Measurements from ENCODE around the gene IRF9. TPM values are rescaled to one million over a fixed set of nuclear protein-coding genes. Genes with fewer than 3 reads are reported as not detected.

IRF9 gene
- total and polyA plus RNA-seq, 2 experiments from 2014 or later = 8.2 to 8.4 TPM

- TF ChIP-seq ETS1 (IDR thresholded peaks at IDR 0.05) (no peak), ZNF331 (CRISPR knock-in tag; IDR thresholded peaks at IDR 0.05; ENCODE audit: low read depth) (no peak), STAT1 (IDR thresholded peaks at IDR 0.05; ENCODE audit: unreplicated experiment) (no peak), CTCF (conservative IDR thresholded peaks at IDR 0.05; ENCODE audit: low read depth in 2 of 2) (no peak), JUNB (IDR thresholded peaks at IDR 0.05; ENCODE audit: unreplicated experiment) (no peak), NANOG (IDR thresholded peaks at IDR 0.05; ENCODE audit: borderline replicate concordance) (no peak), EZH2phosphoT487 (IDR thresholded peaks at IDR 0.05; ENCODE audit: unreplicated experiment) (no peak)
Observed at GRCh38 chr14:24213866-24214662, 53.0 kb downstream of the IRF9 start (continued).

- Mint-ChIP-seq H3K27me3 (ENCODE audit: insufficient read depth, low read depth, poor library complexity) (peaks cover 19% of the 10 kb centered on the region), H3K27ac (peak within 1 kb of the TSS; percentile 92), H3K4me3 (peak within 1 kb of the TSS; percentile 93), H3K36me3 (ENCODE audit: low read depth) (peaks cover 34% of the 10 kb centered on the region), H3K4me1 (peaks cover 19% of the 10 kb centered on the region), H3K9me3 (peaks cover 3% of the 10 kb centered on the region; the same call in 2 of the 3 replicates)
- H3K79me2 ChIP-seq (replicated peaks; ENCODE audit: insufficient read depth) = peaks cover 16% of the 10 kb centered on the region
- no peaks in the 10 kb centered on the region for H3K9me2 ChIP-seq (ENCODE audit: insufficient read depth)
- peak; percentile 77 for ATAC-seq
- no peaks in the 10 kb centered on the region for H3K27me3 ChIP-seq (ENCODE audit: insufficient read depth)
- peak within 1 kb of the TSS; percentile 98 for H3K4me2 ChIP-seq
- H3F3A ChIP-seq (replicated peaks; ENCODE audit: low read depth) = peaks cover 29% of the 10 kb centered on the region
- H3K4me1 ChIP-seq (ENCODE audit: insufficient read depth) = peaks cover 16% of the 10 kb centered on the region
- H3K27ac ChIP-seq (ENCODE audit: low read depth) = peak within 1 kb of the TSS; percentile 95
- H3K4me3 ChIP-seq = peak within 1 kb of the TSS; percentile 93
- peaks cover 11% of the 10 kb centered on the region for H4K20me1 ChIP-seq (replicated peaks; ENCODE audit: insufficient read depth)
- H3K36me3 ChIP-seq (ENCODE audit: insufficient read depth) = no peaks in the 10 kb centered on the region
- DNase-seq (ENCODE audit: low spot score) = peak; percentile 94
- peak within 1 kb of the TSS; percentile 89 for H2AFZ ChIP-seq
- TF ChIP-seq STAT1 (IDR thresholded peaks at IDR 0.05; ENCODE audit: unreplicated experiment) (no peak), REST (IDR thresholded peaks at IDR 0.05; ENCODE audit: unreplicated experiment) (no peak), ZNF462 (CRISPR knock-in tag; IDR thresholded peaks at IDR 0.05) (no peak), POLR2AphosphoS5 (IDR thresholded peaks at IDR 0.05; ENCODE audit: low read depth) (peak; percentile 84)
Observed at GRCh38 chr14:24215495-24216344, 54.7 kb downstream of the IRF9 start, which contains the start of gene MDP1. Gene MDP1 (minus strand): TSS chr14:24216066. CDS start chr14:24215955, 111 bp downstream.

Data from GM23338 (cell line).